WTC11 (cell line): ENCODE results near the gene PRSS56. TPM values are rescaled to one million over a fixed set of nuclear protein-coding genes. Genes with fewer than 3 reads are reported as not detected.

Experiments
- ATAC-seq: fragments of 200-7000 bp; cut with Tn5 transposase; 2 replicates; pipeline ENCODE4 v1.10.0; 2021; ENCODE audit warnings: mild to moderate bottlenecking, moderate library complexity
- CTCF ChIA-PET: fragments of 300-600 bp; sonication (Branson Sonifier 250); formaldehyde crosslinking; loops from one replicate; lab custom pipeline; 2021; ENCODE audit warnings: antibody characterized with exemption; lab: Charles Lee
- POLR2A ChIA-PET: fragments of 350-600 bp; sonication (Branson Sonifier 250); formaldehyde crosslinking; loops from one replicate; lab custom pipeline; 2021; ENCODE audit warnings: antibody characterized with exemption; lab: Charles Lee
- DNase-seq: peaks from one replicate; pipeline ENCODE4 v3.0.0; 2021; ENCODE audit warnings: low spot score
- H3K27ac Mint-ChIP-seq: 2 replicates; pipeline ENCODE4 v1.8.0; 2021; ENCODE audit warnings: mixed read lengths
- H3K27me3 Mint-ChIP-seq: 2 replicates; pipeline ENCODE4 v1.8.0; 2021; ENCODE audit warnings: low read depth, mild to moderate bottlenecking, moderate library complexity, mixed read lengths
- H3K36me3 Mint-ChIP-seq: 2 replicates; pipeline ENCODE4 v1.8.0; 2021; ENCODE audit warnings: mixed read lengths
- H3K4me1 Mint-ChIP-seq: 2 replicates; pipeline ENCODE4 v1.8.0; 2022; ENCODE audit warnings: mixed read lengths
- H3K4me3 Mint-ChIP-seq: 2 replicates; pipeline ENCODE4 v1.8.0; 2021; ENCODE audit warnings: mild to moderate bottlenecking, moderate library complexity, mixed read lengths
- H3K9me3 Mint-ChIP-seq: 2 replicates; pipeline ENCODE4 v1.8.0; 2021; ENCODE audit warnings: mixed read lengths
- AFF4 ChIP-seq: sonication (generic); formaldehyde crosslinking; IDR thresholded peaks from 2 replicates; pipeline ENCODE4 v1.8.1; 2023; ENCODE audit warnings: mild to moderate bottlenecking, missing genetic modification reagents, borderline replicate concordance
- AR ChIP-seq: fragments of 250-450 bp; sonication (Bioruptor Pico); IDR thresholded peaks from 2 replicates; pipeline ENCODE4 v1.9.0; 2021; ENCODE audit warnings: mild to moderate bottlenecking
- ATF1 ChIP-seq: sonication (generic); formaldehyde crosslinking; IDR thresholded peaks from 2 replicates; pipeline ENCODE4 v1.8.1; 2023; ENCODE audit warnings: mild to moderate bottlenecking, moderate library complexity, missing genetic modification reagents
- ATF6 ChIP-seq: sonication (generic); formaldehyde crosslinking; IDR thresholded peaks from 2 replicates; pipeline ENCODE4 v1.8.1; 2023; ENCODE audit warnings: mild to moderate bottlenecking, missing genetic modification reagents
- CTCF ChIP-seq: fragments of 200-600 bp; IDR thresholded peaks from 2 replicates; pipeline ENCODE4 v1.8.0; 2022; ENCODE audit warnings: antibody characterized with exemption
- ERG ChIP-seq: fragments of 250-450 bp; sonication (Bioruptor Pico); IDR thresholded peaks from 2 replicates; pipeline ENCODE4 v1.8.0; 2021; ENCODE audit warnings: mild to moderate bottlenecking
- ETV6 ChIP-seq: sonication (generic); formaldehyde crosslinking; IDR thresholded peaks from 2 replicates; pipeline ENCODE4 v1.8.1; 2022; ENCODE audit warnings: mild to moderate bottlenecking, missing genetic modification reagents
- FOXJ3 ChIP-seq: sonication (generic); formaldehyde crosslinking; IDR thresholded peaks from 2 replicates; pipeline ENCODE4 v1.9.0; 2021; ENCODE audit warnings: missing genetic modification reagents, mild to moderate bottlenecking, borderline replicate concordance
- JAZF1 ChIP-seq: fragments of 250-450 bp; sonication (Bioruptor Pico); IDR thresholded peaks from 2 replicates; pipeline ENCODE4 v1.9.0; 2021; ENCODE audit warnings: moderate library complexity, mild to moderate bottlenecking, inconsistent platforms
- MLX ChIP-seq: sonication (generic); formaldehyde crosslinking; IDR thresholded peaks from 2 replicates; pipeline ENCODE4 v1.8.1; 2023; ENCODE audit warnings: mild to moderate bottlenecking, missing genetic modification reagents, moderate library complexity
- MYBL2 ChIP-seq: sonication (generic); formaldehyde crosslinking; IDR thresholded peaks from 2 replicates; pipeline ENCODE4 v1.8.1; 2023; ENCODE audit warnings: mild to moderate bottlenecking, moderate library complexity, missing genetic modification reagents
- NFE2L1 ChIP-seq: sonication (generic); formaldehyde crosslinking; IDR thresholded peaks from 2 replicates; pipeline ENCODE4 v1.8.1; 2023; ENCODE audit warnings: missing genetic modification reagents
- NR1H2 ChIP-seq: sonication (generic); formaldehyde crosslinking; IDR thresholded peaks from 2 replicates; pipeline ENCODE4 v1.9.0; 2021; ENCODE audit warnings: mild to moderate bottlenecking, moderate library complexity, missing genetic modification reagents
- PRRX2 ChIP-seq: fragments of 250-450 bp; sonication (Bioruptor Pico); IDR thresholded peaks from 2 replicates; pipeline ENCODE4 v1.8.0; 2021; ENCODE audit warnings: mild to moderate bottlenecking
- RELA ChIP-seq: sonication (generic); formaldehyde crosslinking; IDR thresholded peaks from 2 replicates; pipeline ENCODE4 v1.8.1; 2022; ENCODE audit warnings: missing genetic modification reagents, mild to moderate bottlenecking, borderline replicate concordance
- TEAD4 ChIP-seq: sonication (generic); formaldehyde crosslinking; IDR thresholded peaks from 2 replicates; pipeline ENCODE4 v1.8.0; 2022; ENCODE audit warnings: mild to moderate bottlenecking, missing genetic modification reagents
- ZBTB21 ChIP-seq: sonication (generic); formaldehyde crosslinking; IDR thresholded peaks from 2 replicates; pipeline ENCODE4 v1.8.1; 2023; ENCODE audit warnings: mild to moderate bottlenecking, missing genetic modification reagents, borderline replicate concordance
- ZNF232 ChIP-seq: sonication (generic); formaldehyde crosslinking; IDR thresholded peaks from 2 replicates; pipeline ENCODE4 v1.8.0; 2022; ENCODE audit warnings: mild to moderate bottlenecking, missing genetic modification reagents
- ZNF317 ChIP-seq: sonication (generic); formaldehyde crosslinking; IDR thresholded peaks from 2 replicates; pipeline ENCODE4 v1.8.1; 2023; ENCODE audit warnings: low read depth, mild to moderate bottlenecking, moderate library complexity, missing genetic modification reagents, borderline replicate concordance
- ZNF416 ChIP-seq: fragments of 250-450 bp; sonication (Bioruptor Pico); IDR thresholded peaks from 2 replicates; pipeline ENCODE4 v1.9.0; 2021; ENCODE audit warnings: mild to moderate bottlenecking, inconsistent platforms
- ZNF425 ChIP-seq: fragments of 250-450 bp; sonication (Bioruptor Pico); conservative IDR thresholded peaks from 2 replicates; pipeline ENCODE4 v1.9.0; 2021; ENCODE audit warnings: mild to moderate bottlenecking
- total RNA-seq: library from RNA; stranded (reverse); gene quantifications from 3 replicates; pipeline ENCODE4 v1.2.3, GENCODE V29; 2021

Gene PRSS56
- total RNA-seq, 1 experiment from 2014 or later: not detected

- H3K27me3 Mint-ChIP-seq: peaks cover 38% of the 10 kb centered on the region
- CTCF ChIA-PET: interaction anchor here (0.9 to 6.5 kb wide), 16 partner anchors 10 to 193 kb away, joined by 3 to 104 read pairs (median 28); partner anchors contain the start of gene CHRNG
- POLR2A ChIA-PET: no interaction called here
- no peaks in the 10 kb centered on the region for H3K9me3 Mint-ChIP-seq
- no peaks in the 10 kb centered on the region for H3K36me3 Mint-ChIP-seq
- TF ChIP-seq ATF1 (no peak), NFE2L1 (CRISPR knock-in tag) (no peak)
- DNase-seq (no peak), ATAC-seq (no peak)
- peaks cover 7% of the 10 kb centered on the region; the same call in 1 of the 2 replicates for H3K4me1 Mint-ChIP-seq
- H3K4me3 Mint-ChIP-seq: no peak overlapping the region
- no peak overlapping the region for H3K27ac Mint-ChIP-seq
Measured at GRCh38 chr2:232520489-232520888, 301 bp downstream of the PRSS56 start.

GRCh38 chr2:232521098-232521497 is 910 bp downstream of the PRSS56 start:
- Mint-ChIP-seq H3K27ac (no peak overlapping the region), H3K9me3 (no peaks in the 10 kb centered on the region), H3K4me3 (no peak overlapping the region), H3K27me3 (peaks cover 38% of the 10 kb centered on the region), H3K4me1 (peaks cover 4% of the 10 kb centered on the region; the same call in 1 of the 2 replicates), H3K36me3 (no peaks in the 10 kb centered on the region)
- ChIA-PET POLR2A (interaction anchor here (0.6 kb wide), 1 partner anchor 75 kb away, joined by 3 read pairs; no protein-coding TSS in a partner anchor), CTCF (interaction anchor here (0.5 to 6.5 kb wide), 26 partner anchors 10 to 755 kb away, joined by 3 to 104 read pairs (median 12); partner anchors contain the start of genes CHRNG and ECEL1)
- ATAC-seq (no peak), DNase-seq (no peak)
- TF ChIP-seq ETV6 (CRISPR knock-in tag) (no peak), CTCF (no peak), MLX (no peak), NR1H2 (CRISPR knock-in tag) (no peak), JAZF1 (CRISPR knock-in tag) (no peak), TEAD4 (CRISPR knock-in tag) (no peak), ZNF317 (CRISPR knock-in tag) (no peak), ZNF232 (CRISPR knock-in tag) (no peak), RELA (no peak), ERG (CRISPR knock-in tag) (no peak), ATF6 (CRISPR knock-in tag) (no peak; the same call in 1 of the 2 replicates), AR (CRISPR knock-in tag) (no peak), FOXJ3 (CRISPR knock-in tag) (no peak), ZNF416 (CRISPR knock-in tag) (no peak), ZBTB21 (no peak), PRRX2 (CRISPR knock-in tag) (no peak), AFF4 (CRISPR knock-in tag) (no peak), MYBL2 (CRISPR knock-in tag) (no peak), ZNF425 (CRISPR knock-in tag) (no peak)
